ENCODE measurements around the gene FOXO1.

Gene FOXO1

GRCh38 chr13:40611004-40611403, 55.4 kb downstream of the FOXO1 start:
- Histone ChIP-seq H3K27me3 (ENCODE audit: insufficient read depth, low read length) (no peaks in the 10 kb centered on the region), H3F3A (ENCODE audit: insufficient read depth, low read length) (no peaks in the 10 kb centered on the region), H3K4me3 (ENCODE audit: low read depth, low read length, poor library complexity, severe bottlenecking) (no peak overlapping the region), H2AFZ (ENCODE audit: low read length) (no peak overlapping the region), H3K9ac (ENCODE audit: low read length) (no peak overlapping the region), H3K36me3 (ENCODE audit: insufficient read depth, low read length) (peaks cover 53% of the 10 kb centered on the region), H3K4me1 (ENCODE audit: insufficient read depth, low read length, severe bottlenecking) (peaks cover 76% of the 10 kb centered on the region), H4K20me1 (ENCODE audit: insufficient read depth, low read length) (no peaks in the 10 kb centered on the region), H3K79me2 (ENCODE audit: insufficient read depth, low read length) (peaks cover 96% of the 10 kb centered on the region), H3K27ac (ENCODE audit: low read depth, low read length, poor library complexity, severe bottlenecking) (no peak overlapping the region), H3K4me2 (ENCODE audit: low read length) (no peak overlapping the region), H3K9me3 (ENCODE audit: low read length) (no peaks in the 10 kb centered on the region; the same call in 1 of the 2 replicates), H3K9me2 (ENCODE audit: low read depth, low read length) (no peaks in the 10 kb centered on the region)
- TF ChIP-seq CTCF (IDR thresholded peaks at IDR 0.05; ENCODE audit: low read length) = no peak
- no peak for TF ChIP-seq EZH2 (IDR thresholded peaks at IDR 0.05; ENCODE audit: borderline replicate concordance, low read length)

GRCh38 chr13:40609972-40610726, 56.3 kb downstream of the FOXO1 start:
- Histone ChIP-seq H3K4me1 (ENCODE audit: insufficient read depth, low read length, severe bottlenecking) (peaks cover 76% of the 10 kb centered on the region), H3K4me3 (ENCODE audit: low read depth, low read length, poor library complexity, severe bottlenecking) (no peak overlapping the region), H3K9ac (ENCODE audit: low read length) (no peak overlapping the region), H3K27ac (ENCODE audit: low read depth, low read length, poor library complexity, severe bottlenecking) (no peak overlapping the region), H3K79me2 (ENCODE audit: insufficient read depth, low read length) (peaks cover 98% of the 10 kb centered on the region), H2AFZ (ENCODE audit: low read length) (no peak overlapping the region), H3K9me3 (ENCODE audit: low read length) (no peaks in the 10 kb centered on the region; the same call in 1 of the 2 replicates), H4K20me1 (ENCODE audit: insufficient read depth, low read length) (no peaks in the 10 kb centered on the region), H3K9me2 (ENCODE audit: low read depth, low read length) (no peaks in the 10 kb centered on the region), H3K36me3 (ENCODE audit: insufficient read depth, low read length) (peaks cover 53% of the 10 kb centered on the region), H3F3A (ENCODE audit: insufficient read depth, low read length) (no peaks in the 10 kb centered on the region), H3K4me2 (ENCODE audit: low read length) (no peak overlapping the region), H3K27me3 (ENCODE audit: insufficient read depth, low read length) (no peaks in the 10 kb centered on the region)
- TF ChIP-seq CTCF (IDR thresholded peaks at IDR 0.05; ENCODE audit: low read length) = no peak
- no peak for TF ChIP-seq EZH2 (IDR thresholded peaks at IDR 0.05; ENCODE audit: borderline replicate concordance, low read length)

- Histone ChIP-seq H2AFZ (ENCODE audit: low read length) (no peak overlapping the region), H3K4me1 (ENCODE audit: insufficient read depth, low read length, severe bottlenecking) (peaks cover 75% of the 10 kb centered on the region), H3F3A (ENCODE audit: insufficient read depth, low read length) (no peaks in the 10 kb centered on the region), H4K20me1 (ENCODE audit: insufficient read depth, low read length) (no peaks in the 10 kb centered on the region), H3K9ac (ENCODE audit: low read length) (no peak overlapping the region), H3K9me3 (ENCODE audit: low read length) (no peaks in the 10 kb centered on the region; the same call in 1 of the 2 replicates), H3K36me3 (ENCODE audit: insufficient read depth, low read length) (peaks cover 49% of the 10 kb centered on the region), H3K4me2 (ENCODE audit: low read length) (no peak overlapping the region), H3K27me3 (ENCODE audit: insufficient read depth, low read length) (no peaks in the 10 kb centered on the region), H3K79me2 (ENCODE audit: insufficient read depth, low read length) (peaks cover 99% of the 10 kb centered on the region), H3K27ac (ENCODE audit: low read depth, low read length, poor library complexity, severe bottlenecking) (no peak overlapping the region), H3K4me3 (ENCODE audit: low read depth, low read length, poor library complexity, severe bottlenecking) (no peak overlapping the region), H3K9me2 (ENCODE audit: low read depth, low read length) (no peaks in the 10 kb centered on the region)
- no peak for TF ChIP-seq CTCF (IDR thresholded peaks at IDR 0.05; ENCODE audit: low read length)
- TF ChIP-seq EZH2 (IDR thresholded peaks at IDR 0.05; ENCODE audit: borderline replicate concordance, low read length) = no peak
These were observed 58.1 kb downstream of the FOXO1 start for GRCh38 chr13:40608308-40608707.
